Measurements from ENCODE around the gene PRAMEF5.
"Not testable (repeated sequence)": the region's sequence is repeated elsewhere in the genome, so short reads cannot be mapped to it uniquely, and the experiment has no call there.

Gene PRAMEF5

DNA sequence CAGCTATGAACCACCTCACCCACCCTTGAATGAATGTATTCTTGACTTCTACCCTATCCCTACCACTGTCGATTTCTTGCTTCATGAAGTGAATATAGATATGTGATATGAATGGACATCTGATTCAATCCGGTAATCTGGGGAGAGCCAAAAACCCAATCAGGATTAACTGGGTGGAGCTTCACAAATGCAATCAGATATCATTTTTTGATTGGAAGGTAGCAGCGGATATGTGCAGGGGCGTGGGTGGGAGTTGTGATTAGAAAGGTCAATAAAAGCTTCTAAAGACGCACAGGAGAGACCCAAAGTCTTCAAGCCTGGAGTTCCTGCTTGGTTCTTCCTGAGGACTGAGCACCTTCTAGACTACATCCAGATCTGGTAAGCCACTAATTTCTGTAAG is at the start of gene PRAMEF5:
Gene PRAMEF5 (plus strand): TSS at position 301 of the 400 bp plus-strand sequence. CDS start 5,071 bp downstream, outside the sequence.
- DNase-seq (ENCODE audit: low read depth in 2 of 2) = not testable (repeated sequence)

DNA sequence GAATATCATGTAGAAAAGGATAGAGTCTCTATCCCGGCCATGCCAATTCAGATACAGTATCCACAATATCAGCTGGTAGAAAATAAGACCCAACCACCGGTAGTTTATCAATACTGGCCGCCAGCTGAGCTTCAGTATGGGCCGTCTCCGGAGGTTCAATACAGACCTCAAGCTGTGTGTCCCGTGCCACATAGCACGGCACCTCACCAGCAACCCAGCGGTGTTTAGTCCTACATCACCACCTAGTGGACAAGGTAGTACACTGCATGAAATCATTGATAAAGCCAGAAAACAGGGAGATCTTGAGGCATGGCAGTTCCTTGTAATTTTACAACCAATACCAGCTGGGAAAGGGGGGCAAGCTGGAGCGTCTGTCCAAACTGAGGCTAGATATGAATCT is 45.3 kb upstream of the PRAMEF5 start:
- DNase-seq (ENCODE audit: low read depth in 2 of 2) = not testable (repeated sequence)

- not testable (repeated sequence) for DNase-seq (ENCODE audit: low read depth in 2 of 2)
These were observed 37.4 kb upstream of the PRAMEF5 start for GRCh38 chr1:13216619-13217018.

DNA sequence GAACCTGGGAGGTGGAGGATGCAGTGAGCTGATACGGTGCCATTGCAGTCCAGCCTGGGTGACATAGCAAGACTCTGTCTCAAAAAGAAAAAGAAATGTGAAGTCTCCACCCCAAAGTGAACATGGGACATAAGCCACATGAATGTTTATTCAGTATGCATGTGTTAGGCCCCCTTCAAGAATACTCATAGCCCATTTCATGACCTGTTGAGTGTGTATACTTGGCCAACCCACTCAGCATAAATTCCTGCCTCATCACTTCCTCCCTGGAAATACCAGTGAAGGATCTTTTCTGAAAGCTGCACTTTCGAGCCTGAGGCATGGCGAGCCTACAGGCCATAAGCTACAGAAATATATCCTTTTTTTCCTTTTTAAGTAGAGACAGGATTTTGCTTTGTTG is 34.8 kb upstream of the PRAMEF5 start:
- DNase-seq (ENCODE audit: low read depth in 2 of 2) = not testable (repeated sequence)

DNA sequence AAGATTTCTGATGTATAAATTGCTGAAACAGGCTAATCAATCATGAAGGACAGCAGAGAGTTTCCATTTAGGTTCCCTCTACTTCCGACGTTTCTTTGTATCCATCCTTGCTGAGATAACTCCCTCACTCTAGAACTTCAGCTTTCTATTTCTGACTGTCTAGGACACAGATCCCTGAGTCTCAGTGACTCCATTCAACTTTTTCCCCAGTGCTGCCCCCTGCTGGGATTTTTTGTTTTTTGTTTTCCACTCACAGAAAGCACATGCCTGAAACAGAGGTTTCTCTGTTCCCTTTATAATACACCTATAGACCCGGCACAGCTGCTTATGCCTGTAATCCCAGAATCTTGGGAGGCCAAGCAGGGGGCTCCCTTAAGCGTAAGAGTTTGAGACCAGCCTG is 31.2 kb upstream of the PRAMEF5 start:
- DNase-seq (ENCODE audit: low read depth in 2 of 2) = not testable (repeated sequence)

DNA sequence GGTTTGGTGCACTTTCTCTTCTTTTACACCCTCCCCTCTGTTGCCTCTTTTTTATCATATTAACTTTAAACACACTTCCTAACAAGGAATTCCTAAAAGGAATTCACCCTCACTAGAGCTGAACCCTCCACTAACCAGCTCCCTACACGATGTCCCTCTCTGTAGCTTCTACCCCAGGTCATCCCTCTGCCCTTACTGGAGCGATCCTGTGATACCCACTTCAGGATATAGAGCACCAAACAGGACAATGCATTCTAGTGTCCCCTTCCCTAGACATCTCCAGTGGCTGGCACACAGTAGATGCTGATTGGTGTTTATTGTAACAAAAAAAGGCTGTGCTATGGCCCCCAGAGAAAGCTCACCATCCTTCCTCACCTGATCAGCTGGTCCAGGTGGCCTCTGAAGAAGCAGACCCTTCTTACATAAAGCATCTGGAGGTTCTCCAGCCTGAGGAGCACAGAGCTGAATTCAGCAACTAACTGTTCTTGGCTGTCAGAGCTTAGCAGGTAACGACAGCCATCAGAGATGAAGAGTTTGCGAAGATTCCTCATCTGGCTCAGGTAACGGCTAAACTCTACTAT is 29.4 kb upstream of the PRAMEF5 start:
- no peak for DNase-seq (ENCODE audit: low read depth in 2 of 2)

DNA sequence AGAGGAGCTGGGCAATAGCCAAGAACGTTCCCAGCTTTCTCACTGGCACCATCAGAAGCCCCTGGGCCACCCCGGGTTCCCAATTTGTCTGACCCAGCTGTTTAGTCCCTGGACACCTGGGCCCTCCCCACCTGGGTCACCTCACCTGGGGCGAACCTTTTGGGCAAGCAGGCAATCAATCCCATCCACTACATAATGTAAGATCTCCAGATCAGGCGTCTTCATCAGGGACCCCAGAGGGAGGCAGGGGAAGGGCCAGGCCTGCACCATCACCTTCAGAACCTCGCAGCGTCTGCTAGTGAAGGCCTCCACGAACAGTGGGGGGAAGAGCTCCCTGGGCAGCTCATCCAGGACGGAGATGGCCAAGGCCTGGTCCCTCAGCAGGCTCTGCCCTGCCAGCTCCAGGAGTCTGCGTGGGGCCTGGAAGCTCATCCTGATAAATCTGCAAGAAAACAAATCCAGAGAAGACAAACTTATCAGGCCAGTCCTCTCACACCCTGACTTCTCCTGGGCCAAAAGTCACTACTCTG is 28.3 kb upstream of the PRAMEF5 start, which contains the start of gene PRAMEF18:
Gene PRAMEF18 (minus strand): TSS at position 480 of the 530 bp plus-strand sequence. CDS start 48 bp downstream, at position 432.
- DNase-seq (ENCODE audit: low read depth in 2 of 2) = not testable (repeated sequence)

DNA sequence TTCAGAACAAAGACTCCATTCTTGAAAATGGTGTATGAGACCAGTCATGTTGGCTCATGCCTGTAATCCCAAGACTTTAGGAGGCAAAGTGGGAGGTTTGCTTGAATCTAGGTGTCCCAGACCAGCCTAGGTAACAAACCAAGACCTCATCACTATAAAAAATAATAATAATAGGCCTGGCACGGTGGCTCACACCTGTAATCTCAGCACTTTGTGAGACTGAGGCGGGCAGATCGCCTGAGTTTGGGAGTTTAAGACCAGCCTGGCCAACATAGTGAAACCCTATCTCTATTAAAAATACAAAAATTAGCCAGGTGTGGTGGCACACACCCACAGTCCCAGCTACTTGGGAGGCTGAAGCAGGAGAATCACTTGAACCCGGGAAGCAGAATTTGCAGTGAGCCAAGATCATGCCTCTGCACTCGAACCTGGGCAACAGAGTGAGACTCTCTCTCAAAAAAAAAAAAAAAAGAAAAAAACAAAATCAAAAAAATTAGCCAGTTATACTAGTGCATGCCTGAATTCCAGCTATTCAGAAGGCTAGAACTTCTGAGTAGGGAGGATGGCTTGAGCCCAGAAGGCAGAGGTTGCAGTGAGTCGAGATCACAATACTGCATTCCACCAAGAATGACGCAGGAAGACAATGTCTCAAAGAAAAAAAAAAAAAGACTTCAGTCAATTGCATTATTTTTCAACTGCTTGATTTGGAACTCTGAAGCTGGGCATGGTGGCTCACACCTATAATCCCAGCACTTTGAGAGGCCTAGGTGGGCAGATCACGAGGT is 26.5 kb upstream of the PRAMEF5 start:
- DNase-seq (ENCODE audit: low read depth in 2 of 2) = not testable (repeated sequence)

DNA sequence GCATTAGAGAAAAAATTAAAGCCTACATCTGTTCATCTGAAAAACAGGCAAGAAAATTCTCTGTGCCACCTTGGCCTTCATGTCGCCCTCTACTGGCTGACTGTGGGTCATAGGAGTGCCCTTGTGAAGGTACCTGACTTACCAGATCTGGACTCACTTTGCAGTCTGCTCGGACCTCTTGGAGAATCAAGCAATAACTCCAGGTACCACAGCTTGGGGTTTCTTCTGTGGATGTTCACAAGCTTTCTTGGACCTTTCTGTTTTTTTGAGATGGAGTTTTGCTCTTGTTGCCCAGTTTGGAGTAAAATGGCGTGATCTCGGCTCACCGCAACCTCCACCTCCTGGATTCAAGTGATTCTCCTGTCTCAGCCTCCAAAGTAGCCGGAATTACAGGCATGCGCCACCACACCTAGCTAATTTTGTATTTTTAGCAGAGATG is 25.6 kb upstream of the PRAMEF5 start:
- DNase-seq (ENCODE audit: low read depth in 2 of 2) = peak in 1 of 2 donors; percentile 5

DNA sequence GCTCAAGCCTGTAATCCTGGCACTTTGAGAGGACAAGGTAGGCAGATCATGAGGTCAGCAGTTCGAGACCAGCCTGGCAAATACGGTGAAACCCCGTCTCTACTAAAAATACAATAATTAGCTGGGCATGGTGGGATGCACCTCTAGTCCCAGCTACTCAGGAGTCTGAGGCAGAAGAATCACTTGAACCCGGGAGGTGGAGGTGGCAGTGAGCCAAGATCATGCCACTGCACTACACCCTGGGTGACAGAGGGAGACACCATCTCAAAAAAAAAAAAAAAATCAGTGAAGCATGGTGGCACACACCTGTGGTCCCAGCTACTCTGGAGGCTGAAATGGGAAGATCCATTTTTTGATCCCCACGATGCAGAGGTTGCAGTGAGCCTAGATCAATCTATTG is 23.9 kb upstream of the PRAMEF5 start:
- not testable (repeated sequence) for DNase-seq (ENCODE audit: low read depth in 2 of 2)

GRCh38 chr1:13230601-13231000 is 23.4 kb upstream of the PRAMEF5 start:
- not testable (repeated sequence) for DNase-seq (ENCODE audit: low read depth in 2 of 2)

GRCh38 chr1:13231061-13231750 is 22.8 kb upstream of the PRAMEF5 start:
- DNase-seq (ENCODE audit: low read depth in 2 of 2) = not testable (repeated sequence)

DNA sequence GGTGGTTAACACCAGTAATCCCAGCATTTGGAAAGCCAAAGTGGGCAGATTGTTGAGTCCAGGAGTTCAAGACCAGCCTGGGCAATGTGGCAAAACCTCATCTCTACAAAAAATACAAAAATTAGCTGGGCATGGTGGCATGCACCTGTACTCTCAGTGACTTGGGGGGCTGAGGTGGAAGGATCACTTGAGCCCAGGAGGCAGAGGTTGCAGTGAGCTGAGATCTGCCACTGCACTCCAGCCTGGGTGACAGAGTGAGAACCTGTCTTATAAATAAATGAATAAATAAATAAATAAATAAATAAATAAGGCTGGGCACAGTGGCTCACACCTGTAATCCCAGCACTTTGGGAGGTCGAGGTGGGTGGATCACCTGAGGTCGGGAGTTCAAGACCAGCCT is 21.9 kb upstream of the PRAMEF5 start:
- not testable (repeated sequence) for DNase-seq (ENCODE audit: low read depth in 2 of 2)

DNA sequence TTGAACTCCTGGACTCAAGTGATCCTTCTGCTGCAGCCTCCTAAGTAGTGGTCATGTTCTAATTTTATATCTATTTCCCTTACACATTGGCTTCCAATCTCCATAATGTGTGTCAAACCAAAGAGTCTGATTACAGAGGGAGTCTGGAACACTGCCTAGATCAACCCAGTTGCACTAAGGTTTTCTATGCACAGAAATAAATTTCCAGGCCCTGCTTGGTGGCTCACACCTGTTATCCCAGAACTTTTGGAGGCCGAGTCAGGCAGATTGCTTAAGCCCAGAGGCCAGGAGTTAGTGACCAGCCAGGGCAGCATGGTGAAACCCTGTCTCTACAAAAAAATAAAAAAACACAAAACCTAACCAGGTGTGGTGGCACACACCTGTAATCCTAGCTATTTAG is 19.9 kb upstream of the PRAMEF5 start:
- DNase-seq (ENCODE audit: low read depth in 2 of 2) = not testable (repeated sequence)

- not testable (repeated sequence) for DNase-seq (ENCODE audit: low read depth in 2 of 2)
These were observed 16.4 kb upstream of the PRAMEF5 start for GRCh38 chr1:13237572-13237971.

DNA sequence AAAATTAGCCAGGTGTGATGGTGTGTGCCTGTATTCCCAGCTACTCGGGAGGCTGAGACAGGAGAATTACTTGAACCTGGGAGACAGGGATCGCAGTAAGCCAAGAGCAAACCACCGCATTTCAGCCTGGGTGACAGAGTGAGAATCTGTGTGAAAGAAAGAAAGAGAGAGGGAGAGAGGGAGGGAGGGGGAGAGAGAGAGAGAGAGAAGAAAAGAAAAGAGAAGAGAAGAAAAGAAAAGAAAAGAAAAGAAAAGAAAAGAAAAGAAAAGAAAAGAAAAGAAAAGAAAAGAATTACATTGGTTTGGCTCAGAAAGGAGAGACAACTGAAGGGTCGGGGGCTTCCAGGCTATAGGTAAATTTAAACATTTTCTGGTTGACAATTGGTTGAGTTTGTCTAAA is 14.4 kb upstream of the PRAMEF5 start:
- DNase-seq (ENCODE audit: low read depth in 2 of 2) = not testable (repeated sequence)

DNA sequence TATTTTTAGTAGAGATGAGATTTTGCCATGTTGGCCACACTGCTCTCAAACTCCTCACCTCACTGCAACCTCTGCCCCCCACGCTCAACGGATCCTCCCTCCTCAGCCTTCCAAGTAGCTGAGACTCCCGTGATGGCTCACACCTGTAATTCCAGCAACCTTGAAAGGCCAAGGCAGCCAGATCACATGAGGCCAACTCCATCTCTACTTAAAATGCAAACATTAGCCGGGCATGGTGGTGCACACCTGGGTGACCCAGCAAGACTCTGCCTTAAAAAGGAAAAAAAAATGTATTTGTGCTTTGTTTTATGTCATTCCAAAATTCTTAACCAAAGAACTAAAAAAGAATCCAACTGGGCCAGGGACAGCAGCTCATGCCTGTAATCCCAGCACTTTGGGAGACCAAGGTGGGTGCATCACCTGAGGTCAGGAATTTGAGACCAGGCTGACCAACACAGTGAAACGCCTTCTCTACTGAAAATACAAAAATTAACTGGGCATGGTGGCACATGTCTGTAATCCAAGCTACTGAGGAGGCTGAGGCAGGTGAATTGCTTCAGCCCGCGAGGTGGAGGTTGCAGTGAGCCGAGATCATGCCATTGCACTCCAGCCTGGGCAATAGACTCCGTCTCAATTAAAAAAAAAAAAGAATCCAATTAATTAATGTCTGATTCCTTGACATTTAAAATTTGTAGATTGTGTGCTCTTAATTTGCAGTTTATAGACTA is 10.3 kb upstream of the PRAMEF5 start:
- not testable (repeated sequence) for DNase-seq (ENCODE audit: low read depth in 2 of 2)

GRCh38 chr1:13245841-13246553 is 8.0 kb upstream of the PRAMEF5 start:
- DNase-seq (ENCODE audit: low read depth in 2 of 2) = not testable (repeated sequence)

- DNase-seq (ENCODE audit: low read depth in 2 of 2) = not testable (repeated sequence)
These were observed 7.5 kb upstream of the PRAMEF5 start for GRCh38 chr1:13246554-13246871.

- DNase-seq (ENCODE audit: low read depth in 2 of 2) = not testable (repeated sequence)
These were observed 6.9 kb upstream of the PRAMEF5 start for GRCh38 chr1:13247122-13247521.

DNA sequence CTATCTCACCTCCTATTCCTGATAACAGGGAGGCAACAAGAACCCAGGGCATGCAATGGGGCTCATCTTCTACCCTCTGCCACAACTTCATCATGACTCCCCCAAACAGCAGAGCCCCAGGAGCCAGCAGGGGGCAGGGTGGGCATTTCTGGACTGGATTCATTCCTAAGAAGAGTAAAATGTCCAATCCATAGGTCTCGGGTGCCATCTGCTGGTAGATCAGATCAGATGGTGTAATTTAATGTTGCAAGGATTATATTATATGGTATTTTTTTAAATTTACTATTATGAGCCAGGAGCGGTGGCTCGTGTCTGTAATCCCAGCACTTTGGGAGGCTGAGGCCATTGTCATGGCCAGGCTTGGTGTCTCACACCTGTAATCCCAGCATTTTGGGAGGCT is 11.1 kb downstream of the PRAMEF5 start:
- not testable (repeated sequence) for DNase-seq (ENCODE audit: low read depth in 2 of 2)
